Measurements from ENCODE around the gene GLMP. TPM values are rescaled to one million over a fixed set of nuclear protein-coding genes. Genes with fewer than 3 reads are reported as not detected.

GLMP gene
- total and polyA plus RNA-seq, 2 of the 13 experiments (the other 11 are each of a cell fraction or from before 2014, with no cell fraction given): 44.6 to 75.8 TPM

DNA sequence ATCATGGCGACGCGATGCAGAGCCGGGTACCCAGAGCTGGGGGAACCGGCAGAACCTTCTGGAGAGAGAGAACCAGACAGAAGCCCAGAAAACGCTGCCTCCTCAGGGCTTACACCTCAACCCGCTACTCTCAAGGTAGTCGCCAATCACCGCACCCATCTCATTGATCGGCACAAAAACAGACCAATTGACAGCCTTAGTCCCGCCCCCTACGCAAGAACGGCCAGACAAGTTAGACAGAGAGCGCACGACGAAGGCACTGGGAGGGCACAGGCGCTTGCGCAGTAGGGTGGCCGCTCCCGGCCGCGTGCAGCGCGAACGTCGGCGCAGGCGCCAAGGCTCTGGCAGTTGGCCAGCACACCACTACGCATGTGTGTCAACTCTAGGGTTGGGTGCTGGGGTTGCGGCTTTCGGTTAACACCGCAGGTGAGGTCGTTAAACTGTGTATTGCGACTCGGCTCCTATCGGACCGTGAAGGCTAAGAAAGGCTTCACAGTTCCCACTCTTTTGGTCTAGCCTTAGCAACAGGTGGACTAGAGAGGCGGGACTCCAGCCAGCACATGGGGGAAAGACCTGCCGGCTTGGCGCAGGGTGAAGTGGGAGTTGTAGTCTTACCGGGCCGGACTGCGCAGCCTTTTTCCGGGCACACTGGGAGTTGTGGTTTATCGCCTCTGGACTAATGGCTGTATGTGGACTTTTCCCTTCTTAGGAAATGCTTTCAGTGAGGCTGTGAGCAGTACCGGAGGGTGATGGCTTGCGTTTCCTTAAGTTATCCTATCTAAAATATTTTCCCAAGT lies 42.9 kb upstream of the GLMP start, which contains the start of the genes CCT3 and TSACC (continued):
- TF ChIP-seq, protein P1, sequence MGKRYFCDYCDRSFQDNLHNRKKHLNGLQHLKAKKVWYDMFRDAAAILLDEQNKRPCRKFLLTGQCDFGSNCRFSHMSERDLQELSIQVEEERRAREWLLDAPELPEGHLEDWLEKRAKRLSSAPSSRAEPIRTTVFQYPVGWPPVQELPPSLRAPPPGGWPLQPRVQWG (CRISPR knock-in tag; IDR thresholded peaks at IDR 0.05; ENCODE audit: borderline replicate concordance, low read depth): no peak
- TF ChIP-seq ZKSCAN5 (CRISPR knock-in tag; IDR thresholded peaks at IDR 0.05): no peak
- peak; percentile 23; the same call in 1 of the 2 replicates for TF ChIP-seq ETV5 (CRISPR knock-in tag; IDR thresholded peaks at IDR 0.05; ENCODE audit: borderline replicate concordance)
- TF ChIP-seq, protein P2, sequence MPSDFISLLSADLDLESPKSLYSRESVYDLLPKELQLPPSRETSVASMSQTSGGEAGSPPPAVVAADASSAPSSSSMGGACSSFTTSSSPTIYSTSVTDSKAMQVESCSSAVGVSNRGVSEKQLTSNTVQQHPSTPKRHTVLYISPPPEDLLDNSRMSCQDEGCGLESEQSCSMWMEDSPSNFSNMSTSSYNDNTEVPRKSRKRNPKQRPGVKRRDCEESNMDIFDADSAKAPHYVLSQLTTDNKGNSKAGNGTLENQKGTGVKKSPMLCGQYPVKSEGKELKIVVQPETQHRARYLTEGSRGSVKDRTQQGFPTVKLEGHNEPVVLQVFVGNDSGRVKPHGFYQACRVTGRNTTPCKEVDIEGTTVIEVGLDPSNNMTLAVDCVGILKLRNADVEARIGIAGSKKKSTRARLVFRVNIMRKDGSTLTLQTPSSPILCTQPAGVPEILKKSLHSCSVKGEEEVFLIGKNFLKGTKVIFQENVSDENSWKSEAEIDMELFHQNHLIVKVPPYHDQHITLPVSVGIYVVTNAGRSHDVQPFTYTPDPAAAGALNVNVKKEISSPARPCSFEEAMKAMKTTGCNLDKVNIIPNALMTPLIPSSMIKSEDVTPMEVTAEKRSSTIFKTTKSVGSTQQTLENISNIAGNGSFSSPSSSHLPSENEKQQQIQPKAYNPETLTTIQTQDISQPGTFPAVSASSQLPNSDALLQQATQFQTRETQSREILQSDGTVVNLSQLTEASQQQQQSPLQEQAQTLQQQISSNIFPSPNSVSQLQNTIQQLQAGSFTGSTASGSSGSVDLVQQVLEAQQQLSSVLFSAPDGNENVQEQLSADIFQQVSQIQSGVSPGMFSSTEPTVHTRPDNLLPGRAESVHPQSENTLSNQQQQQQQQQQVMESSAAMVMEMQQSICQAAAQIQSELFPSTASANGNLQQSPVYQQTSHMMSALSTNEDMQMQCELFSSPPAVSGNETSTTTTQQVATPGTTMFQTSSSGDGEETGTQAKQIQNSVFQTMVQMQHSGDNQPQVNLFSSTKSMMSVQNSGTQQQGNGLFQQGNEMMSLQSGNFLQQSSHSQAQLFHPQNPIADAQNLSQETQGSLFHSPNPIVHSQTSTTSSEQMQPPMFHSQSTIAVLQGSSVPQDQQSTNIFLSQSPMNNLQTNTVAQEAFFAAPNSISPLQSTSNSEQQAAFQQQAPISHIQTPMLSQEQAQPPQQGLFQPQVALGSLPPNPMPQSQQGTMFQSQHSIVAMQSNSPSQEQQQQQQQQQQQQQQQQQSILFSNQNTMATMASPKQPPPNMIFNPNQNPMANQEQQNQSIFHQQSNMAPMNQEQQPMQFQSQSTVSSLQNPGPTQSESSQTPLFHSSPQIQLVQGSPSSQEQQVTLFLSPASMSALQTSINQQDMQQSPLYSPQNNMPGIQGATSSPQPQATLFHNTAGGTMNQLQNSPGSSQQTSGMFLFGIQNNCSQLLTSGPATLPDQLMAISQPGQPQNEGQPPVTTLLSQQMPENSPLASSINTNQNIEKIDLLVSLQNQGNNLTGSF (CRISPR knock-in tag; IDR thresholded peaks at IDR 0.05): no peak; the same call in 1 of the 2 replicates
- no peak for TF ChIP-seq ZNF629 (CRISPR knock-in tag; conservative IDR thresholded peaks at IDR 0.05)
- TF ChIP-seq HOXA5 (CRISPR knock-in tag; IDR thresholded peaks at IDR 0.05): peak; percentile 29; the same call in 1 of the 2 replicates
- TF ChIP-seq, protein P3, sequence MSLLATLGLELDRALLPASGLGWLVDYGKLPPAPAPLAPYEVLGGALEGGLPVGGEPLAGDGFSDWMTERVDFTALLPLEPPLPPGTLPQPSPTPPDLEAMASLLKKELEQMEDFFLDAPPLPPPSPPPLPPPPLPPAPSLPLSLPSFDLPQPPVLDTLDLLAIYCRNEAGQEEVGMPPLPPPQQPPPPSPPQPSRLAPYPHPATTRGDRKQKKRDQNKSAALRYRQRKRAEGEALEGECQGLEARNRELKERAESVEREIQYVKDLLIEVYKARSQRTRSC (CRISPR knock-in tag; IDR thresholded peaks at IDR 0.05; ENCODE audit: low read depth): no peak
- 0 out of 2 replicates have a peak, but pooled peaks have one; percentile 19 for TF ChIP-seq KDM3A (CRISPR knock-in tag; IDR thresholded peaks at IDR 0.05; ENCODE audit: low read depth)
- TF ChIP-seq, protein P4, sequence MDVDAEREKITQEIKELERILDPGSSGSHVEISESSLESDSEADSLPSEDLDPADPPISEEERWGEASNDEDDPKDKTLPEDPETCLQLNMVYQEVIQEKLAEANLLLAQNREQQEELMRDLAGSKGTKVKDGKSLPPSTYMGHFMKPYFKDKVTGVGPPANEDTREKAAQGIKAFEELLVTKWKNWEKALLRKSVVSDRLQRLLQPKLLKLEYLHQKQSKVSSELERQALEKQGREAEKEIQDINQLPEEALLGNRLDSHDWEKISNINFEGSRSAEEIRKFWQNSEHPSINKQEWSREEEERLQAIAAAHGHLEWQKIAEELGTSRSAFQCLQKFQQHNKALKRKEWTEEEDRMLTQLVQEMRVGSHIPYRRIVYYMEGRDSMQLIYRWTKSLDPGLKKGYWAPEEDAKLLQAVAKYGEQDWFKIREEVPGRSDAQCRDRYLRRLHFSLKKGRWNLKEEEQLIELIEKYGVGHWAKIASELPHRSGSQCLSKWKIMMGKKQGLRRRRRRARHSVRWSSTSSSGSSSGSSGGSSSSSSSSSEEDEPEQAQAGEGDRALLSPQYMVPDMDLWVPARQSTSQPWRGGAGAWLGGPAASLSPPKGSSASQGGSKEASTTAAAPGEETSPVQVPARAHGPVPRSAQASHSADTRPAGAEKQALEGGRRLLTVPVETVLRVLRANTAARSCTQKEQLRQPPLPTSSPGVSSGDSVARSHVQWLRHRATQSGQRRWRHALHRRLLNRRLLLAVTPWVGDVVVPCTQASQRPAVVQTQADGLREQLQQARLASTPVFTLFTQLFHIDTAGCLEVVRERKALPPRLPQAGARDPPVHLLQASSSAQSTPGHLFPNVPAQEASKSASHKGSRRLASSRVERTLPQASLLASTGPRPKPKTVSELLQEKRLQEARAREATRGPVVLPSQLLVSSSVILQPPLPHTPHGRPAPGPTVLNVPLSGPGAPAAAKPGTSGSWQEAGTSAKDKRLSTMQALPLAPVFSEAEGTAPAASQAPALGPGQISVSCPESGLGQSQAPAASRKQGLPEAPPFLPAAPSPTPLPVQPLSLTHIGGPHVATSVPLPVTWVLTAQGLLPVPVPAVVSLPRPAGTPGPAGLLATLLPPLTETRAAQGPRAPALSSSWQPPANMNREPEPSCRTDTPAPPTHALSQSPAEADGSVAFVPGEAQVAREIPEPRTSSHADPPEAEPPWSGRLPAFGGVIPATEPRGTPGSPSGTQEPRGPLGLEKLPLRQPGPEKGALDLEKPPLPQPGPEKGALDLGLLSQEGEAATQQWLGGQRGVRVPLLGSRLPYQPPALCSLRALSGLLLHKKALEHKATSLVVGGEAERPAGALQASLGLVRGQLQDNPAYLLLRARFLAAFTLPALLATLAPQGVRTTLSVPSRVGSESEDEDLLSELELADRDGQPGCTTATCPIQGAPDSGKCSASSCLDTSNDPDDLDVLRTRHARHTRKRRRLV (CRISPR knock-in tag; IDR thresholded peaks at IDR 0.05): peak; percentile 61; the same call in 1 of the 2 replicates
- no peak for TF ChIP-seq WIZ (CRISPR knock-in tag; IDR thresholded peaks at IDR 0.05)
- no peak for TF ChIP-seq ISX (CRISPR knock-in tag; conservative IDR thresholded peaks at IDR 0.05)
- TF ChIP-seq, protein P5, sequence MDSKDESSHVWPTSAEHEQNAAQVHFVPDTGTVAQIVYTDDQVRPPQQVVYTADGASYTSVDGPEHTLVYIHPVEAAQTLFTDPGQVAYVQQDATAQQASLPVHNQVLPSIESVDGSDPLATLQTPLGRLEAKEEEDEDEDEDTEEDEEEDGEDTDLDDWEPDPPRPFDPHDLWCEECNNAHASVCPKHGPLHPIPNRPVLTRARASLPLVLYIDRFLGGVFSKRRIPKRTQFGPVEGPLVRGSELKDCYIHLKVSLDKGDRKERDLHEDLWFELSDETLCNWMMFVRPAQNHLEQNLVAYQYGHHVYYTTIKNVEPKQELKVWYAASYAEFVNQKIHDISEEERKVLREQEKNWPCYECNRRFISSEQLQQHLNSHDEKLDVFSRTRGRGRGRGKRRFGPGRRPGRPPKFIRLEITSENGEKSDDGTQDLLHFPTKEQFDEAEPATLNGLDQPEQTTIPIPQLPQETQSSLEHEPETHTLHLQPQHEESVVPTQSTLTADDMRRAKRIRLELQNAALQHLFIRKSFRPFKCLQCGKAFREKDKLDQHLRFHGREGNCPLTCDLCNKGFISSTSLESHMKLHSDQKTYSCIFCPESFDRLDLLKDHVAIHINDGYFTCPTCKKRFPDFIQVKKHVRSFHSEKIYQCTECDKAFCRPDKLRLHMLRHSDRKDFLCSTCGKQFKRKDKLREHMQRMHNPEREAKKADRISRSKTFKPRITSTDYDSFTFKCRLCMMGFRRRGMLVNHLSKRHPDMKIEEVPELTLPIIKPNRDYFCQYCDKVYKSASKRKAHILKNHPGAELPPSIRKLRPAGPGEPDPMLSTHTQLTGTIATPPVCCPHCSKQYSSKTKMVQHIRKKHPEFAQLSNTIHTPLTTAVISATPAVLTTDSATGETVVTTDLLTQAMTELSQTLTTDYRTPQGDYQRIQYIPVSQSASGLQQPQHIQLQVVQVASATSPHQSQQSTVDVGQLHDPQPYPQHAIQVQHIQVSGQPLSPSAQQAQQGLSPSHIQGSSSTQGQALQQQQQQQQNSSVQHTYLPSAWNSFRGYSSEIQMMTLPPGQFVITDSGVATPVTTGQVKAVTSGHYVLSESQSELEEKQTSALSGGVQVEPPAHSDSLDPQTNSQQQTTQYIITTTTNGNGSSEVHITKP (CRISPR knock-in tag; IDR thresholded peaks at IDR 0.05; ENCODE audit: low read depth): no peak
- peak; percentile 7; the same call in 1 of the 2 replicates for TF ChIP-seq MIER3 (CRISPR knock-in tag; IDR thresholded peaks at IDR 0.05; ENCODE audit: borderline replicate concordance)
